GM19328 (cell line): ENCODE measurements around the gene ASH1L.
A peak's percentile ranks its signal among the peaks of the same experiment; 100 is the strongest.
"Not testable (repeated sequence)": the region's sequence is repeated elsewhere in the genome, so short reads cannot be mapped to it uniquely, and the experiment has no call there.

Source experiments
- ATAC-seq: cut with Tn5 transposase; IDR thresholded peaks from one replicate; pipeline ENCODE4 v1.9.1; 2021; ENCODE audit warnings: mild to moderate bottlenecking, moderate library complexity; ENCODE audit not compliant: unreplicated experiment

ASH1L gene

GRCh38 chr1:155342842-155343241 lies 219.8 kb downstream of the ASH1L start:
- no peak for ATAC-seq

DNA sequence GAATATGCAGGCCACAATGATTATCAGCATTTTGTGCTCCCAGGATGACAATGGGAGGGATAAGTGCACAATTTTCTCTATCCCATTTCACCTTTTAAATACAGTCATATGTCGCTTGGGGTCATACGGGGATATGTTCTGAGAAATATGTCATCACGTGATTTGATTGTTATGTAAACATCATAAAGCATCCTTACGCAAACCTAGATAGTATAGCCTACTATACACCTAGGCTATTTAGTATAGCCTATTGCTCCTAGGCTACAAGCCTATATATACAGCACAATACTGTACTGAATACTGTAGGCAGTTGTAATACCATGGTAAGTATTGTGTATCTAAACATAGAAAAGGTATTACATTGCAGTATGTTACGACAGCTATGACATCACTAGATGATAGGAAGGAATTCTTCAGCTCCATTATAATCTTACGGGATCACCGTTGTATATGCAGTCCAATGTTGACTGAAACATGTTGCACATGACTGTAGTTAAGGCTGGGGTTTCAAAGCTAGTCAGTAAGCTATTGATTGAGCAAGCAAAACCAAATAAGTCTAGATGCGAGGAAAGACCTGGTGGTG lies 223.0 kb downstream of the ASH1L start:
- no peak for ATAC-seq

- ATAC-seq: no peak
Observed at GRCh38 chr1:155334962-155335361, 227.6 kb downstream of the ASH1L start.

DNA sequence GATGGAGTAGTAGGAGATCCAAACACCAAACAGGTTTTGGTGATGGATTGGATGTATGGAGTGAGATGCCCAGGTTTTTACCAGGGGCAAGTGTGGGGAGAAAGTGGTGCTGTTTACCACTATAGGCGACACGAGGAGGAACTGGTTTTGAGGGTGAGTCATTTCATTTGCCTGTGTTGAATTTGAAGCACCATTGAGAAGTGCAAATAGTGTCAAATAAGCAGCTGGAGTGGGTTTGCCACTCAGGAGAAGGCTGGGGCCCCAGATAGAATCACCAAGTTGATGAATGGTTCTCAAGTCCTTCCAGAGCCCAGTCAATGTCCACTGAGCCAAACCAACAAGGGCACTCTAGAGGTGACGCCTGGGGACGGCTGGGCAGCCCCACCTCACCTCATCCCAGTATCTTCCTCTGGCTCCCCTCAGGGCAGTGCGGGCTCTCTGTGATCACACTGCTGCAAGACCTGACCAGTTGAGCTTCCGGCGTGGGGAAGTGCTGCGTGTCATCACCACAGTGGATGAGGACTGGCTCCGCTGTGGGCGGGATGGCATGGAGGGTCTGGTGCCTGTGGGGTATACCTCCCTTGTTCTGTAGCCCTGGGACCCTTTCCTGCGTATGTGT lies 232.5 kb downstream of the ASH1L start:
- ATAC-seq: no peak

DNA sequence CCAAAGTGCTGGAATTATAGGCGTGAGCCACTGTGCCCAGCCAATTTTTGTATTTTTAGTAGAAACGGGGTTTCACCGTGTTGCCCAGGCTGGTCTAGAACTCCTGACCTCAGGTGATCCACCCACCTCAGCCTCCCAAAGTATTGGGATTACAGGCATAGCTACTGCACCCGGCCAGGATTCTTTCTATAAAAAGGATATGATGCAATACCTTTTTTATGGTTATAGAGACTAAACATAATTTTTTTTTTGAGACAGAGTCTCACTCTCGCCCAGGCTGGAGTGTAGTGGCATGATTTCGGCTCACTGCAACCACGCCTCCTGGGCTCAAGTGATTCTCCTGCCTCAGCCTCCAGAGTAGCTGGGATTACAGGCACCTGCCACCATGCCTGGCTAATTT lies 233.7 kb downstream of the ASH1L start:
- not testable (repeated sequence) for ATAC-seq

GRCh38 chr1:155327981-155328380 lies 234.6 kb downstream of the ASH1L start:
- ATAC-seq: no peak

GRCh38 chr1:155326631-155327037 lies 236.0 kb downstream of the ASH1L start:
- ATAC-seq: no peak

- ATAC-seq: no peak
Observed at GRCh38 chr1:155326020-155326526, 236.5 kb downstream of the ASH1L start.

DNA sequence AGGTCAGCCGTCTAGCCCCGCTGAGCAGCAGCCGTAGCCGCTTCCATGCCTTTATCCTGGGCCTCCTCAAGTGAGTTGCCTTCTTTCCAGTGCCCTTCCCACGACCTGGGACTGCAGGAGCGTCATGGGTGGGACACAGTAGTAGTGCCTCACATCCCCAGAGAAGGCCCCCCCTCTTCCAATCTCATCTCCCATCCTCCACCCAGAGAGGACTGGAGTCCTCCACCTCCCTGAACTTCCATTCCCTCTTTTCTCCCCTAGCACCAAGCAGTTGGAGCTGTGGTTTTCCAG lies 237.1 kb downstream of the ASH1L start:
- ATAC-seq: no peak

DNA sequence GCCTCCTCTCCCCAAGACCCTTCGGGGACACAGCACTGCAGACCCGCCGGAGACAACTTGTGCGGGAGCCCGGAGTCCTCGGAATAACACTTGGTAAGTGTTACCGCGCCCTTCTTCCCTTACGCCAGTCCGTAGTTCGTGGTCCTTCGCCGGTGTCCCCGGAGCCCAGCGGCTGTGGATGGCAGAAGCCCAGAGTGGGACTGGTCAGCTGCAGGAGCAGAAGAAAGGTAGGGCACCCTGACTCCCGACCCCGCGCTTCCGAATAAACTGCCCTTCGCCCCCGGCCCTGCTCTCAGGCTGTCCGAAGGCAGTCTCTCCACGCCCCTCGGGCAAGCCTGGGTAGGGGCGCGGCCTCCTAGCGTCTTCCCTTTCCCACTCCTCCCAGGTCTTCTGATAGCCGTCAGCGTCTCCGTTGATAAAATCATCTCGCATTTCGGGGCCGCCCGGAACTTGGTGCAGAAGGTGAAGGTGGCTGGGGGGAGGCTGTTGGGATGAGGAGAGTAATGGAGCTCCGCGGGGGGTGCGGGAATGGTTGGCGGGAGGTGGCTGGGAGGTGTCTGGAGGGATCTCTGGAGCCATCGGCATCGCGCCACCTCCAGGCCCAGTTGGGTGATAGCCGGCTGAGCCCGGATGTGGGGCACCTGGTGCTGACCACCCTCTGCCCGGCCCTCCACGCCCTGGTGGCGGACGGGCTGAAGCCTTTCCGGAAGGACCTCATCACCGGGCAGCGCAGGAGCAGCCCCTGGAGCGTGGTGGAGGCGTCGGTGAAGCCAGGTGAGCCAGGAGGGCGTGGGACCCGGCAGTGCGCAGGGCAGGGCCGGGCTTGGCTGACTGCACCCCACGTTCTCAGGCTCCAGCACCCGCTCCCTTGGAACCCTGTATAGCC lies 237.6 kb downstream of the ASH1L start:
- ATAC-seq: no peak

GRCh38 chr1:155324037-155324716 lies 238.4 kb downstream of the ASH1L start:
- peak; percentile 61 for ATAC-seq

- ATAC-seq: peak; percentile 46
Observed at GRCh38 chr1:155323729-155324036, 238.9 kb downstream of the ASH1L start.

DNA sequence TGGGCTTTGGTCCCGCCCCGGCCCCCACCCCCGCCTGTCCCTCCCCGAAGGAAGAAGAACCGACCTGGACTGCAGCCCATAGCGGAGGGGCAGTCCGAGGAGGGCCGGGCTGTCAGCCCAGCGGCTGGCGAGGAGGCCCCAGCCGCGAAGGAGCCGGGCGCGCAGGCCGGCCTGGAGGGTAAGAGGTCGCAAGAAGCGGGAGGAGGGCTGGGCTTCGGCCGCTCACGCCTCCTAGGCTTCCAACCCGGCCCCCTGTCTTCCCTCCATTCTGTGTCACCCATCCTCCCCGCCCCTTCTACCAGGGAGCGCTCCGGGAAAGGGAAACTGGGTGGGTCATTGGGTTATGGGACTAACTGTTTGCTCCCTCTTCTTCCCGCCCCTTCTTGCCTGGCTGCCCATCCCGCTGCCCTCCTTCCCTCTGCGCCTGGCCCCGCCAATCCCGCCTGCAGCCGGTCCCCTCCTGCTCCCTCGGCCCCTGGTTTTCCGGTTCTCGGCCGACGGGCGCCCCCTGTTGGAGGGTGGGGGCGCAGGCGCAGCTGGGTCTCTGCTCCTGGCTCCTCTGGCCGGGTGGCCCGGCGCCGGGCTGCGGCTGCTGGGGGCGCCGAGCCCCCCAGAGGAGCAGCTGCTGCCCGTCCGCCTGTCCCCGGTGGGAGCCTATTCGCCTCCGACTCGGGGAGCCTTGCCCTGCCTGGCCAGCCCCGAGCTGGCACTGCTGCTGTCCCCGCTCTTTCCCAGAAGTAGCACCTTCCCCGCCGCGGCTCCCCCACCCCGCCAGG lies 239.5 kb downstream of the ASH1L start:
- ATAC-seq: peak; percentile 38

- ATAC-seq: no peak
Observed at GRCh38 chr1:155322571-155322952, 240.0 kb downstream of the ASH1L start.

DNA sequence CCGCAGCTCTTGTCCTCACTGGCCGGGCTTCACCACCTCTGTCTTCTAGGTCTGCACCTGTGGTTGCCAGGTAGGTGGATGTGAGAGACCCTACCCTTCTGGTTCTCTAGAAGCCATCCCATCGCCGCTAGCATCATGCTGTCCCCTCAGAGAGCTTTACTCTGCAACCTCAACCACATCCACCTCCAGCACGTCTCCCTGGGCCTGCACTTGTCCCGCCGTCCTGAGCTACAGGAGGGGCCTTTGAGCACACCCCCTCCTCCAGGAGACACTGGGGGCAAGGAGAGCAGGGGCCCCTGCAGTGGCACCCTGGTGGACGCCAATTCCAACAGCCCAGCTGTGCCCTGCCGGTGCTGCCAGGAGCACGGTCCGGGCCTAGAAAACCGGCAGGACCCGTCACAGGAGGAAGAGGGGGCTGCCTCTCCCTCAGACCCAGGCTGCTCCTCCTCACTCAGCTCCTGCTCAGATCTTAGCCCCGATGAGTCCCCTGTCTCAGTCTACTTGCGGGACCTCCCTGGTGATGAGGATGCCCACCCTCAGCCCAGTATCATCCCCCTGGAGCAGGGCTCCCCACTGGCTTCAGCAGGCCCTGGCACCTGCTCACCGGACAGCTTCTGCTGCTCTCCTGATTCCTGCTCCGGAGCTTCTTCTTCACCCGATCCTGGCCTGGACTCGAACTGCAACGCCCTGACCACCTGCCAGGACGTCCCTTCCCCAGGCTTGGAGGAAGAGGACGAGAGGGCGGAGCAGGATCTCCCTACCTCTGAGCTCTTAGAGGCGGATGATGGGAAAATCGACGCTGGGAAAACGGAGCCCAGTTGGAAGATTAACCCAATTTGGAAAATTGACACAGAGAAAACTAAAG lies 240.7 kb downstream of the ASH1L start:
- no peak for ATAC-seq

- no peak for ATAC-seq
Observed at GRCh38 chr1:155320661-155321617, 241.7 kb downstream of the ASH1L start, which contains the start of gene RUSC1. RUSC1 (plus strand) TSS chr1:155320894; CDS start chr1:155321774, 880 bp downstream.

DNA sequence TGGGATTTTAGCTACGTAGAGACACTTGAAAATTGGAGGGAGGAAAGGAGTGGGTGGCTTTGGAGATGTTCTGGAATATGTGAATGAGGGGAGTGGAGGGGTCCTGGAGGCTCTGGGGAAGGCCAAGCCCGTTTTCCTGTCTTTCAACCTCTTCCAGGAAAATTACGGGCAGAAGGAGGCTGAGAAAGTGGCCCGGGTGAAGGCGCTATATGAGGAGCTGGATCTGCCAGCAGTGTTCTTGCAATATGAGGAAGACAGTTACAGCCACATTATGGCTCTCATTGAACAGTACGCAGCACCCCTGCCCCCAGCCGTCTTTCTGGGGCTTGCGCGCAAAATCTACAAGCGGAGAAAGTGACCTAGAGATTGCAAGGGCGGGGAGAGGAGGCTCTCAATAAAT lies 242.4 kb downstream of the ASH1L start:
- ATAC-seq: no peak

DNA sequence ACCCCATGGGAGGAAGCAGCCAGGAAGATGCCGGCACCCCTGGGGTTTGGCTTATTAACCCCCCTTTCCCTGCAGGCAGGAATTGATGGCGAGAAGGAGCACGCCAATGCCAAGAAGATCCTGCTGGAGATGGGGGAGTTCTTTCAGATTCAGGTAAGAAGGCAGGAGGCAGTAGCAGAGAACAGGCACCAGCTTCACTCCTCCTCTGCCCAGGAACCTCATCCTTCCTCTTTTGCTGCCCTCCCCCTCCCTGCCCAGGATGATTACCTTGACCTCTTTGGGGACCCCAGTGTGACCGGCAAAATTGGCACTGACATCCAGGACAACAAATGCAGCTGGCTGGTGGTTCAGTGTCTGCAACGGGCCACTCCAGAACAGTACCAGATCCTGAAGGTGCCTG lies 243.1 kb downstream of the ASH1L start:
- ATAC-seq: no peak

DNA sequence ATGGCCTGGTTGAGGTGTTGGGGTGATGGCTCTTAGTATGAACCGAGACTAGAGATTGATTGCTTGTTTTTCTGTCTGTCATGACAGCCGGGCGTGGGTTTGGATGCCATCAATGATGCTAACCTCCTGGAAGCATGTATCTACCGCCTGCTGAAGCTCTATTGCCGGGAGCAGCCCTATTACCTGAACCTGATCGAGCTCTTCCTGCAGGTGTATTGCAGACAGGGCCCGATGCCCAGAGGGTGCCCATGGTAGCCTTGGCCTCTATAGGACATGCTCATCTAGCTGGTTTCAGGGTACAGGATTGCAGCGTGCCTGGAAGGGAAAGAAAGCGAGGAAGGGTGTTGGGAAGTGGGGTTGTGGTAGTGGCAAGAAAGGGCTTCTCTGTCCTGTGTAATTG lies 244.5 kb downstream of the ASH1L start:
- ATAC-seq: no peak
